Right renal pelvis (tissue), 4 donors: ENCODE results near the gene FASN. TPM values are rescaled to one million over a fixed set of nuclear protein-coding genes. Genes with fewer than 3 reads are reported as not detected.

Experiments
- DNase-seq, 4 donors: peaks; one replicate each; pipeline ENCODE4 v3.0.0-alpha.2; 2013; ENCODE audit warnings: low read depth in 4 of 4, low spot score in 3 of 4, missing footprints in 1 of 4
- polyA plus RNA-seq, 4 donors: library from polyadenylated mRNA; unstranded; fragments of 120-200 nt; gene quantifications; one replicate each; pipeline ENCODE4 v1.2.1, GENCODE V29; 2013; ENCODE audit not compliant: insufficient read length in 4 of 4

The FASN gene
- polyA plus RNA-seq, 4 donors: 30.0 to 52.8 (median 37.3) TPM

DNA sequence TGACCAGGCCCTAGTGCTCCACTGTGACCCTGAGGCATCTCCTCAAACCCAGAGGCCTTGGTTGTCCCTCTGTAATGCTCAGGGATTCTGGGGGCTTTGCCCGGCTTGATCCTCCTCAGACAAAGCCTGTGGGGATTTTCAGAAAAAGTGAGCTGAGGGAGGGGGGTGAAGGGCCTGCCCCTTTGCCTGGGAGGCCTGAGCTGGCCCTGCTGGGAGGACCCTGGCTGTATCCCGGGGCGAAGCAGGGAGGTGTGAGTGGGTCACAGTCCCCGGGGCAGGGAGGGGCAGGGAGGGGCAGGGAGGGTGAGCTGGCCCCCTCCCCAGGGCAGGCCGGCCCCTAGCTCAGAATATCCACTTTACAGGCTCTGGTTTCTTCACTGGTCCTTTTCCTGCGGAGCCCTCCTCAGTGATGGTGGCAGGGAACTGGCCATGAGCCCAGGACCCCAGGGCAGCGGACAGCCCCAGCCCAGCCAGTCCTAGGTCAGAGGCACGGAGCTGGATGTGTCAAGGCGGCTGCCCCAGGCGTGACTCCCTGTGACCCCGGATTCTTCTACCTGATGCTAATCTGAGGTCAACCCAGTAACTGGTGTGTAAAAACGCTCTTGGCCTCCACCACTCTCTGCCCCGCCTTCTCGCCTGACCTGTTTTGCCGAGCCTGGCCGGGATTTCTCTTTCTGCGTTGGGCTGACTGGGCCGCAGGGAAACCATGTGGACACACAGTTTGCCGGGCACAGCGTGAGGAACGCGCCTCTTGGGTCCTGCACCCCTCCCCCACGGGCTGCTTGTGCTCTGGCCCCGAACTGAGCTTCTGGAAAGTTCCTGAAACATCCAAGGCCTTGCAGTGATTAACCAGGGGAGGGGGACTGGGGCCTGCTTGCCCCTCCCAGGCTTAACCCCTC lies 5.8 kb upstream of the FASN start:
- no peak for DNase-seq

DNA sequence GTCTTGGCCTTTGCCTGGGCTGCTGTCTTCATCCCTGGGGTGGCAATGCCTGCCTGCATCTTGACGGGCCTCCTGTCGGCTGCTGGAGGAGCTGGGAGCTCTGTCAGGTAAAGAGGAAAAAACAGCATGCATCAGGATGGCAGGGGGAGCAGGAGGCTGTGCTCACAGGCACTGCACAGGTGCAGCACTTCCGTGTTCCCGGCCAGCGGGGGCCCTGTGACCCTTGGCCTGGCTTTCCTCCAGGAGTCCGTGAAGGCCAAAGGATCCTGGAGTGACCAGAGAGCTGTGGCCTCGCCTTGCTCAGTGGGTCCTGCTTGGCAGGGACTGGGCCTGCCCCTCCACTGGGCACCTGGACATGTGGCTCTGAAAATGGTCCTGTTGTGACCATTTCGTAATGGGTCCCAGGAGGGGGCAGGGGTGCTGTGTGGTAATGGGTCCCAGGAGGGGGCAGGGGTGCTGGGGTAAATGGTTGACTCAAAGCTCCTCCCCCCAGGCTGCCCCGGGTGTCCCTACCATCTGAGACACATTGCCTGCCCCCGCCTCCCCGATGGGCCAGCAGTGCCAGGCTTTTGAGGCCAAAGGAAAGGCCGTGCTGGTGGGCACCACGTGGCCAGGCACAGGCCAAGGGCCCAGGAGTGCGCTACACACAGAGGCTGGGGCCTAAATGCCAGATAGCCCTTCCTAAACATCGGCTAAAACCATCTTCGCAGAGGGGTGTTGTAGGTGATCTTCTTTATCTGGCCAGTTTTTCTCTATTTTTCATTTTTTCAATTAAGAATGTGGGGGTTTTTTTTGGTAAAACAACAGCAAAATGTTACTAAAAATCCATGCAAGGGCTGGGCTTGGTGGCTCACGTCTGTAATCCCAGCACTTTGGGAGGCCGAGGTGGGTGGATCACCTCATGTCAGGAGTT lies 4.0 kb upstream of the FASN start:
- DNase-seq: no peak

DNA sequence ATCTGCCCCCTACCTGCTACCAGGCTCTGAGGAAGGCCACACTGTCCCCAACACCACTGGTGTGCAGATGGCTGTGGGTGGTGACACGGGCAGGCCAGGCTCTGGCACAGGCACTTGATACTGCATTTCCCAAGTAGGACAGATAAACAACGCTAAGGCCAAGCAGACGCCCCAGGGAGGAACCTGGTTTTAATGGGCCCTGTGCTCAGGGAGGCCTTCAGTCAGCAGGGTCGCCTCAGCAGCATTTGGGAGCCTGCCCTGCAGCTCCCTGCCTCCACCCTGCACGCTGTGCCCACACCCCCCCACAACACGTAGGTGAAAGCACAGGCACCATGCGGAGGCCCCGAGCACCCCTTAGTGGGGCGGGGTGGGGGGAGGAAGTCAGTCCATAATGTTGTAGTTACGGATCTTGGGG lies 3.3 kb upstream of the FASN start:
- no peak for DNase-seq

DNA sequence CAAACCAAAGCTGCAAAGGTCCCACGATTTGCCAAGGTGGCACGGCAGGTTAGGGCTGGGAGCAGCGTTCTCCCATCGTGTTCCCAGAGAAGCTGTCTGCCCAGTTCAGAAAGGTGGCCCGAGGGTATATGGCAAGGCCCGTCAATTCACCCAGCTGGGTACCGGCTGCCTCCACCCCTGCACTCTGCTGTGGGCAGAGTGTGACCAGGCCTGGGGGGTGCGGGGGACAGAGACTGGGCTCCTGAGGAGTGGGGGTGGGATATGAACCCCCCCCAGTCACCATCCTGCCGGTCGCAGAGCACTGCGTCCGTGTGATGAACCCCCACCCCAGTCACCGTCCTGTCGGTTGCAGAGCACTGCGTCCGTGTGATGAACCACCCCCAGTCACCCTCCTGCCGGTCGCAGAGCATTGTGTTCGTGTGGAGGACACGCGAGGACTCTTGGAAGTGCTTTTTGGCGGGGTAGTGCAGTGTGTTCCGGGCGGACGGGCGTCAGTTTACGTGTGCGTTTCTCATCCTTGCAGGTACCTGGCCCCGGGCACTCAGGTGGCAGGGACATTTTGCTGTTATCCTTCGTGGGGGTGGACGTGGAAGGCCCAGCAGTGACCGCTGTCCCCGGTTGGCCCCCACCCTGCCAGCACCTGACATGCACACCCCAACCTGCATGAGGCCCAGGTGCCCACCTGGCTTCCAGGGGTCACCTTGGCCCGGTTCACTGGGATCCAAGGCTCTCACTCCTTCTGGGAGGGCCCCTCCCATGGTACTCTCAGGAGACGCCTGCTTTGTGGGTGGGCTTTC lies 2.7 kb upstream of the FASN start:
- DNase-seq: no peak

DNA sequence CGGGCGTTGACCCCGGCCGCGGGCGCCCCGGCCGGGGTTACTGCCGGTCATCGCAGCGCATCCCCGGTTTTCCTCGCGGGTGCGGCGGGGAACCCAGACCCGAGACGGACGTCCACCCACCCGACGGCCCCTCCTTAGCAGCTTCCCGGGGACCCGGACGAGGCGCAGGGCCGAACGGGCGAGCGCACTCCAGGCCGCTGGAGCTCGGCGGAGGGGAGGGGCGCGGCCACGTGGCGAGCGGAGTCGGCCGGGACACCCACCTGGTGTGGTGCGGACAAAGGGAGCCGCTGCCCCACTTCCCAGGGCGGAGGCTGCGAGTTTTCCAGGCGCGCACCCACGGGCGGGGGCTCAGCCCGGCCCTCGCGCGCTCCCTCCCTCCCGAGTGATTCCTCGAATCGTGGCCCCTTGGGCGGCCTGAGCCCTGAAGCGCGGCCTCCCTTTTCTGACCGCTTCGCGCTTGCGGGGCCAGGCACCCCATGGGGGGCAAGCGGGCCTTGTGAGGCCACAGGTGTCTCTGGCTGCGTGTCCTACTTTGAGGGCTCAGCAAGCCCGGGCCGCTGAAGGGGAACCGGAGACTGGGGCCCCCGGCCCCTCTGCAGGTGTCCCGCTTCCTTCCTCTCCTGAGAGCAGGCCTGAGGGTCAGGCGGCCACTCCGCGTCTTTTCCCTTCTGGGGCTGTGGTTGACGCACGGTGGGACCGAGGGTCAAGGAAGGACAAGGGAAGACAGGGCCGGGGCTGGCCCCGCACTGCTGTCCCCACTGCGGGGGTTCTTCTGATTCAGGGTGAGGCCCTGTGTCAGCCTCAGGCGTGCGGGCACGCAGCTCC lies 1.1 kb upstream of the FASN start:
- DNase-seq: no peak

DNA sequence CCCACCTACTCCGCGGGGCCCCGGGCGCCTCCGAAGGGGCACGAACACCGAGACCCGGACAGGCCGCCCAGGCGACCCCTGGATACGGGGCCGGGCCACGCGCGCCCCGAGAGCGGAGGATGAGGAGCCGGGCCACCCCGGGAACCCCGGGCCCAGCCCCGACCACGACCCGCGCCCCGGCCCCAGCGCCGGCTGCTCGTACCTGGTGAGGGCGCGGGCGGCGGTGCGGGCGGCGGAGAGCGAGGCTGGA lies 192 bp downstream of the FASN start:
- no peak for DNase-seq

DNA sequence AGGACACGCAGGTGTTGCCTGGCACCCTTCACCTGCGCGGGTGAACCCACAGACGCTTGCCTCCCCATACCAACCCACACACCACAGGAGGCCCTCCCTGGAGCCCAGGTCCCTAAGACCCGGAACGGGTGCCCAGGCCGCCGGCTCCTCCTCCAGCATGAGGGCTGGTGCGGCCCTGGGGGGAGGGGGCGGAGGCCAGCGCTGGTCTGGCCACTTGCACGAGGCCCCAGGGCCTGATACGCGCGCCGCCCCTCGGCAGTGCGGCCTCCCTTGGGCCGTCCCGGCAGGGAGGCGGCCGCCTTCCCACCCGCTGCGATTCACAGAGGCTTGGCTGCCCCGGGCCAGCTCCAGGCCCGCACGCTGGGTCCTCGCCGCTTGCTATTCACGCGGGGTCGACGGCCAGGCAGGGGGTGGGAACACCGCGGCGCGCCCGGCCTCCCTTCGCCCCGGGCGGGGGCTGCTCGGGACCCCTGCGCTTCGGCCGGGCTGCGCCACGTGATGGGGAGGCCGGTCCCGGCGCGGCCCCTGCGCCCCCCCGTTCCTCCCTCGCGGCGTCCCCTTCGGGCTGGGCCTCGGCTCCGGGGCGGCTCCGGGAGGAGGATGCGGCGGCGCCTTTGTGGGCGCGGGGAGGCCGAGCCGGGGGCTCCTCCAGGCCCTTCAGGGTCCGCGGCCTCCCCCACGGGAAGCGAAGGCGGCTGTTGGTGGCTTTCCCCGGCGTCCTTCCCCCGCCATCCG lies 685 bp downstream of the FASN start:
- DNase-seq: no peak

DNA sequence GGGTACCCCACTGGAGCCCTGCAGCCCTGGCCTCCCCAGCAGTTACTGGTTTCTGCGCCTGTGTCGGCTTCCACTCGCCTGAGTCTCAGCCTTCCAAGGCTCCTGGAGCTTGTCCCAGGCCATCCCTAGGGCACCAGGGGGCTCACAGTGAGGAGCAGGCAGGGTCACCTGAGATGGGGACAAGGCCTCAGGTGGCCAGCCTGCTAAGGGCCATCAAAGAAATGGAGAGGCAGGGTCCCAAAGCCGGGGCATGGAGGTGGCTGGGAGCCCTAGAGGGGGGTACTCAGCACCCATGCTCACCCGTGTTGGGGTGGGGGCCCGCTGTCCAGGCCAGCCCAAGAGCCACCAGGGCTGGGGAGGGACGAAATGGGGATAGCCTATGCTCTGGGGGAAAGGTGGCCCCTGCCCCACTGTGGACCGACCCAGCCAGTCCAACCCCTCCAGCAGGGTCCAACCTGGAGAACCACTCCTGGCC lies 1.3 kb downstream of the FASN start:
- DNase-seq: no peak

DNA sequence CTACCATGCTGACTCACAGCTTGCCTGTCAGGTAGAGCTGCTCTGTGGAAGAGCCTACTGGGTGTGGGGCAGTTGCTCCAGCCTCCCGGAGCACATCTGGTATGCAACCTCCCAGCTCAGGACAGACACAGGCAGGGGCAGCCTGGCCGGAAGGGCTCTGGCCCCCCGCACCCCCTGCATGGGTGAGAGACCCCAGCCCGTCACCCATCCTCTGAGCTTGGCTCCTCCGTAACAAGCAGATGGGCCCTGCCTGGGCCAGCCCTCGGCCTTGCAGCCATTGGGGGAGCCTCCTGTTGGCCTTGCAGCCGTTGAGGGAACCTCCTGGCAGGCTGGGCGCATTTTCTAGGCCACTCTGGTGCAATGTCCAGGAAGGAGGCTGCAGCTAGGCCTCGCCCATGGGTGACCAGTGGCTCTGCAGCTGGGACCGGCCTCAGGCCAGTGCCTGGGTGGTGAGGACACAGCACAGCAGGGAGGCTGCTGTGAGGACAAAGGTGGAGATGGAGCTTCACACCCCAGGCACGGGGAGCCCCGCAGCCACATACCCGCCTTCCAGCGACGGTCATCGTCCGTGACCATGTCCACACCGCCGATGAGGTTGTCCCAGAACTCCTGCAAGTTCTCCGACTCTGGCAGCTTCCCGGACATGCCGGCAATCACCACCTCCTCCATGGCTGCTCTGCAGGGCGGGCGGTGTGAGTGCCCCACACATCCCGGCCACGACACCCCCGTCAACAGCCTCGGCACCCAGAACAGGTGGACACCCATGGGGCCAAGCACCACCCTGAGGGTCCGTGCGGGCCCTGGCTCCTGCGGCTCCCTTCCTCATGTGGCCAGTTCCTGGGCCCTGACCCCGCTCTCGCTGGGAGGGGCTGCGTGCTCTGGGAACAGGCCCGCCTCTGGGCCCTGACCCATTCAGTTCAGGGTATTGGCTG lies 2.0 kb downstream of the FASN start:
- DNase-seq: no peak

DNA sequence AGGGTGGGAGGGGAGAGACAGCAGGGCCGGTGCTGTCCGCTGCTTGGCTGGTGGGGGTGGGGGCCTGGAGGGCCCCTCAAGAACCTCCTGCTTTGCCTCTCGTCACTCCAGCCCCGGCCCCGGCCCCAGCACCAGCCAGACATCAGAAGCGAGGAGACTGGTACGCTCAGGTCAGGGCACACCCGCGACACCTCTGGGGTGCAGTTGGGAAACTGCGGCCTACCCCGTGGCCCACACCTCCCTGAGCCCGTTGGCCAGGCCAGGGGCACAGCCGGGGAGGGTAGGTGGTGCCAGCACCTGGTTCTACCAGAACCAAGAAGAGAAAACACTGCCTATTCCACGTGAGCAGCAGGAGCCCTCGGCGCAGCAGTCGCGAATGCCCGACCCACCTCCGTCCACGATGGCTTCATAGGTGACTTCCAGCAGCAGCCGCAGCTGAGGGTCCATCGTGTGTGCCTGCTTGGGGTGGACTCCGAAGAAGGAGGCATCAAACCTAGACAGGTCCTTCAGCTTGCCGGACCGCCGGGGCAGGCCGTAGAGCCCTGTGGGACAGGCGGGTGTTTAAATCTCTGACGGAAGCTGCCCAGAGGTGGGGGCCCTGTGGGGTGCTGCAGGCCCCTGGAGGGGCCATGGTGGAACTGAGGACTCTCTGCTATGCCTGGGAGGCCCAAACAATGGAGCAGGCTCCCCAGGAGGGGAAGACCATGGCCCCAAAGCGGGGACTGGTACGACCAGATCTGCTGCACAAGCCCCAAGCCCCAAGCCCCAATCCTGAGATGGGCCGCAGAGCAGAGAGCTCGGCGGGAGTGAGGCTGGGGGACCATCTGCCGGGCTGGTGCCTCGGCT lies 2.9 kb downstream of the FASN start:
- DNase-seq: no peak

DNA sequence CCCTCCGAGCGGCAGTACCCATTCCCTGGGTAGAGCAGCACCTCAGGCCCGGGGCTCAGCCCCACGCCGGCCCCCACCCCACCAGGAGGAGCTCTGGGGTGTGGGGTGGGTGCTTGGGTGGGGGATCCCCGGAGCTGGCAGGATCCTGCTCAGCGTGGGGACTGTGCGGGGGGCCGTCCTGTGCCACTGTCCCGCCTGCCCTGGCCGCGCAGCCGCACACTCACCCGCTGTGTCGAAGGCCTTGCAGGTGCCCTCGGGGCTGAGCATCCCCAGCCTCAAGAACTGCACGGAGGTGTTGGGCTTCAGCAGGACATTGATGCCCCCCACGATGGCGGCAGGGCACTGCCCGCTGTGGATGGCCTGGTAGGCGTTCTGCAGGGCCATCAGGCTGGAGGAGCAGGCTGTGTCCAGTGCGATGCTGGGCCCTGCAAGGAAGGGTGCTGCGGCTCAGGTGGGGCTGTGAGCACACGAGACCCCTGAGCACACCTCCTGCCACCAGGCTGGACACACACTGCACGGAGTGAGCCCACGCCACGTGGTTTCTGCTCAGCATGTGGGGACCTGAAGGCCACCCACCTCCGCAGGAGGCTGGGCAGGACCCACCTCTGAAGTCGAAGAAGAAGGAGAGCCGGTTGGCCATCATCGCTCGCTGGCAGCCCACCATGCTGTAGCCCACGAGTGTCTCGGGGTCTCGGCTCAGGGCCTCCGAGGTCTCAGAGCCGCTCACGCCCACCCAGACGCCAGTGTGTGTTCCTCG lies 4.9 kb downstream of the FASN start:
- DNase-seq: no peak

DNA sequence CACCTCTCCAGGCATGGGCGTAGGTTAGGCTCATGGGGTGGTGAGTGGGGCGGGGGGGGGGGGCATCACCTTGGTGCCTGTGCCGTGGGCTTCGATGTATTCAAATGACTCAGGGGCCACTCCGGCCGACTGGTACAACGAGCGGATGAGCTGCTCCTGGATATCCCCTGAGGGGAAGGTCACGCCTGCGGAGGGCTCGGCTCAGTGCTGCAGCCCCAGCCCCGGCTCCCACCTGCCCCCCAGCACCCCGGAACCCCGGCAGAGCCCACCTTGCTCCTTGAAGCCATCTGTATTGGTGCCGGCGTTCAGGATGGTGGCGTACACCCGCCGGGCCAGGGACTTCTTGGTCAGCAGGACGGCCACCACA lies 5.4 kb downstream of the FASN start:
- DNase-seq: no peak

DNA sequence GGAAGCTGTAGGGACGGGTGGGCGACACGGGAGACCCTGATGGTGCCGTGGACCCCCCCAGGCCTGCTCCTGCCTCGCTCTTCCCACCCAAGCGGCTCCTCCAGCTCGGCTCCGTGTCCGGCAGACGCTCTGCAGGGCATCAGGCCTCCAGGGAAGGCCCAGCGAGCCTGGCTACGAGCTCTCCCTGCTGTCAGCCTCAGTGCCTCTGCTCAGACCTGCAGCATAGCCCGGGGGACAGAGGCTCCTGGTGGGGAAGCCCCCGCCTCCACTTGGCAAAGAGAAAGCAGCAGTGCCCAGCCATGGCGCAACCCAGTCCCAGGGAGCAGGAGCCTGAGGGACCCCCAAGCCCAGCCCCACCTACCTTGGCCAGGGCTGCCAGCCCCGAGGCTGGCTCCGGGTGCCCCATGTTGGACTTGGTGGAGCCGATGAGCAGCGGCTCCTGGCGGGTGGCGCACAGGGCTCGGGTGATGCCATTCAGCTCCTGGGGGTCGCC lies 5.9 kb downstream of the FASN start:
- no peak for DNase-seq

DNA sequence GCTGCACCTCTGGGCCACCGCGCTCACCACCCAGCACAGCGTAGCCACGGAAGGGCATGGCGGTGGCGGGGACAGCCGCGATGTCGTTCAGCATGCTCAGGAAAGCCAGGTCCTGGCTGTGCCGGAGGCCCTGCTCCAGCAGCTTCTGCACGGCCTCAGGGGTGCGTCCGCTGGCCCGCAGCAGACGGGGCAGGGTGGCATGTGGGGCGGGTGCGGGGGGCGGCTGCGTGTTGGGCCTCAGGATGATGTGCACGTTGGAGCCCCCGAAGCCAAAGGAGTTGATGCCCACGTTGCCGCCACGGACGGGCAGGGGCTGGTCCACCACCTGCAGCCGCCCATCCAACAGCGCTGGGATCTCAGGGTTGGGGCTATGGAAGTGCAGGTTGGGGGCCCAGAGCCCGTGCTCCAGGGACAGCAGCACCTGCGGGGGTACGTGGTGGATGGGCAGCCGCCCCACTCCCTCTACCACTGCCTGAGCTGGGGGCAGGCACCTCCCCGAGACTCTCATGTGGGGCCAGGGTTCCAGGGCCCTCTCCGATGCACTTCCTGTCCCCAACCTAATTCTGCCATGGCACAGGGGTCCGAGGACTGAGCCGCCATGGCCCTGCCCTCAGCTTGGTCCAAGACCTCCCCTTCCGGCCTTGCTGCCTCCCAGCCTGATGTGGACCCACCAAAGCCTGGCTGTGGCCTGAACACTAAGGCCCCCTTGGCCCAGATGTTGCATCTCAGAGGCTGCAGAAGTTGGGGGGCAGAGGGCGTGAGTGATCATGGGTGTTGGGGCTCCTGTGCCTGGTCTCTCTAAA lies 6.6 kb downstream of the FASN start:
- no peak for DNase-seq

DNA sequence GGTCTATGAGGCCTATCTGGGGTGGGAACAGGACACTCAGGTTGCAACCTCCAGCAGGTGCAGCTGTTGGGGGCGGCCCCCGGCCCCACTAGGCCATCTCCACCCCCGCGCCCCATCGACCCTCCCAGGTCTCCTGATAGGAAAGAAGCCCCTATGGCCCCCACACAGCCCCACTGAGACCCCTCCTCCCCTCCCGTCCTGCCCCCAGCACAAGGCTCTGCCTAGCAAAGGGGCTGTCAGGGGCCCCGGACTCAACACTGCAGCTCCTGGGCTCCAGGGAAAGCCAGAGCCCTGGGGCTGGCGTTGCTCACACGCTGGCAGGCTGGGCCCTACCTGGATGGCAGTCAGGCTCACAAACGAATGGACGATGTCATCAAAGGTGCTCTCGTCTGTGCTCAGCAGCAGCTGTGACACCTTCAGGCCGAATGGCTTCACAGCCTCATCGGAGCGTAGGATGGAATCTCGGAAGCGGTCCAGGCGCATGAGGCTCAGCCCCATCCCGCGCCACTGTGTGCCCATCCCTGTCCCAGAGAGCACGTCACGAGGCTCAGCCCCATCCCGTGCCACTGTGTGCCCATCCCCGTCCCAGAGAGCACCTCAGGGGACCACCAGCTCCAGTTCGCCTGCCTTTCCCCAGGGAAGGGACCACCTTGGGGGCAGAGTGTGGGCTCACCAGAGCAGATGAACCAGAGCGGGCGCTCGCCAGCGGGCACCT lies 7.3 kb downstream of the FASN start:
- no peak for DNase-seq
